ENCODE data around the gene PDE2A.

- TF ChIP-seq POLR2A (IDR thresholded peaks at IDR 0.05) (no peak), POLR2AphosphoS5 (IDR thresholded peaks at IDR 0.05) (no peak), CTCF (IDR thresholded peaks at IDR 0.05) (no peak)
Measured at GRCh38 chr11:72690166-72690565, 15.9 kb upstream of the PDE2A start.

Measured in breast epithelium (tissue), 3 donors.